OCI-LY7 (cell line): ENCODE data around the gene RRM2. TPM values are rescaled to one million over a fixed set of nuclear protein-coding genes. Genes with fewer than 3 reads are reported as not detected.

Experiments
- BruUV-seq: library from RNA; stranded (reverse); fragments of 400-500 nt; replicated peaks from 2 replicates; lab custom pipeline; 2021; lab: Mats Ljungman, UMichigan
- CTCF ChIA-PET: fragments of 300-600 bp; sonication (Branson Sonifier 250); formaldehyde crosslinking; loops from one replicate; lab custom pipeline; 2022; ENCODE audit warnings: antibody characterized with exemption; ENCODE audit not compliant: unreplicated experiment; lab: Charles Lee
- POLR2A ChIA-PET: fragments of 300-600 bp; sonication (Branson Sonifier 250); formaldehyde crosslinking; loops from one replicate; lab custom pipeline; 2022; ENCODE audit warnings: antibody characterized with exemption; lab: Charles Lee
- DNase-seq: peaks from one replicate; pipeline ENCODE4 v3.0.0-alpha.2; 2015; ENCODE audit warnings: low spot score
- H2AFZ ChIP-seq: fragments of 200-600 bp; sonication (generic), shearing (Covaris generic); 2 replicates; pipeline ENCODE4 v1.6.1; 2014; ENCODE audit warnings: mild to moderate bottlenecking, antibody characterized with exemption, low read length, moderate library complexity
- H3K27ac ChIP-seq: fragments of 200-600 bp; sonication (generic); 2 replicates; pipeline ENCODE4 v1.5.1; 2014; ENCODE audit warnings: mixed run types, low read depth, mild to moderate bottlenecking, moderate library complexity, low read length, inconsistent platforms; ENCODE audit not compliant: poor library complexity, severe bottlenecking
- H3K36me3 ChIP-seq: fragments of 200-600 bp; sonication (generic); 2 replicates; pipeline ENCODE4 v1.6.1; 2014; ENCODE audit warnings: mild to moderate bottlenecking, antibody characterized with exemption, low read length, moderate library complexity, mixed read lengths; ENCODE audit not compliant: insufficient read depth
- H3K4me1 ChIP-seq: fragments of 200-600 bp; sonication (generic); 2 replicates; pipeline ENCODE4 v1.5.1; 2014; ENCODE audit warnings: mild to moderate bottlenecking, low read length; ENCODE audit not compliant: insufficient read depth, poor library complexity, severe bottlenecking
- H3K4me2 ChIP-seq: fragments of 200-600 bp; sonication (generic); 2 replicates; pipeline ENCODE4 v1.6.1; 2014; ENCODE audit warnings: mild to moderate bottlenecking, low read length
- H3K4me3 ChIP-seq: fragments of 200-600 bp; sonication (generic); 2 replicates; pipeline ENCODE4 v1.5.1; 2014; ENCODE audit warnings: mild to moderate bottlenecking, low read depth, low read length; ENCODE audit not compliant: poor library complexity, severe bottlenecking
- H3K79me2 ChIP-seq: fragments of 200-600 bp; sonication (generic); 2 replicates; pipeline ENCODE4 v1.6.1; 2016; ENCODE audit warnings: low read depth, mild to moderate bottlenecking, low read length, moderate library complexity, mixed read lengths; ENCODE audit not compliant: insufficient read depth
- H3K9me2 ChIP-seq: fragments of 200-600 bp; sonication (generic); 2 replicates; pipeline ENCODE4 v1.6.1; 2016; ENCODE audit warnings: mild to moderate bottlenecking, low read length, mixed read lengths; ENCODE audit not compliant: insufficient read depth
- H3K9me3 ChIP-seq: fragments of 200-600 bp; sonication (generic); 2 replicates; pipeline ENCODE4 v1.6.1; 2014; ENCODE audit warnings: mild to moderate bottlenecking, mixed run types, low read length, mixed read lengths
- H4K20me1 ChIP-seq: fragments of 200-600 bp; sonication (generic); 2 replicates; pipeline ENCODE4 v1.6.1; 2014; ENCODE audit warnings: mild to moderate bottlenecking, antibody characterized with exemption, low read length, moderate library complexity, mixed read lengths; ENCODE audit not compliant: insufficient read depth
- CTCF ChIP-seq: fragments of 200-600 bp; sonication (generic); conservative IDR thresholded peaks from 2 replicates; pipeline ENCODE4 v1.5.1; 2014; ENCODE audit warnings: mild to moderate bottlenecking, antibody characterized with exemption, low read length, moderate library complexity, mixed read lengths
- EZH2phosphoT487 ChIP-seq: fragments of 200-600 bp; sonication (generic); IDR thresholded peaks from 2 replicates; pipeline ENCODE4 v1.6.1; 2018; ENCODE audit warnings: low read depth, borderline replicate concordance, mild to moderate bottlenecking, mixed run types, antibody characterized with exemption, low read length, moderate library complexity, mixed read lengths
- intact Hi-C: fragments of 100-400 bp; cut with micrococcal nuclease; formaldehyde crosslinking; loops from one replicate; pipeline ENCODE4 v1.10.0; 2022; ENCODE audit not compliant: unreplicated experiment
- total RNA-seq, 2 experiments: library from RNA; depleted of rRNA in 1 of 2; stranded (reverse); fragments of >200 nt in 1 of 2; shearing (Covaris generic) in 1 of 2; gene quantifications; 2 replicates each; pipeline ENCODE4 v1.2.3, GENCODE V29; 2014 to 2022

The RRM2 gene
- total RNA-seq, 2 experiments from 2014 or later: 222 to 324 TPM

- H3K9me2 ChIP-seq: no peaks in the 10 kb centered on the region
- H3K36me3 ChIP-seq: peaks cover 6% of the 10 kb centered on the region
- H2AFZ ChIP-seq: no peak overlapping the region
- no peaks in the 10 kb centered on the region for H3K4me1 ChIP-seq
- no peaks in the 10 kb centered on the region for H4K20me1 ChIP-seq
- H3K4me3 ChIP-seq: no peak overlapping the region
- DNase-seq: no peak
- ChIA-PET CTCF (interaction anchor here (0.6 kb wide), 1 partner anchor 372 kb away, joined by 4 read pairs; no protein-coding TSS in a partner anchor), POLR2A (interaction anchor here (0.7 kb wide), 1 partner anchor 323 kb away, joined by 4 read pairs; no protein-coding TSS in a partner anchor)
- no peak overlapping the region for H3K4me2 ChIP-seq
- H3K27ac ChIP-seq: no peak overlapping the region
- H3K9me3 ChIP-seq: no peaks in the 10 kb centered on the region
- H3K79me2 ChIP-seq: no peaks in the 10 kb centered on the region
- intact Hi-C loops: no loop called here
- TSS peak; percentile 35 for BruUV-seq
- TF ChIP-seq EZH2phosphoT487: no peak
- no peak for TF ChIP-seq CTCF
Observed at GRCh38 chr2:10109311-10109710, 13.2 kb upstream of the RRM2 start.

GRCh38 chr2:10119027-10119325 lies 3.6 kb upstream of the RRM2 start:
- Histone ChIP-seq H3K4me2 (peak overlapping the region; percentile 69), H3K9me3 (no peaks in the 10 kb centered on the region), H3K27ac (peak overlapping the region; percentile 91), H3K9me2 (no peaks in the 10 kb centered on the region), H2AFZ (no peak overlapping the region), H3K36me3 (peaks cover 30% of the 10 kb centered on the region), H3K4me3 (no peak overlapping the region), H4K20me1 (peaks cover 9% of the 10 kb centered on the region; the same call in 1 of the 2 replicates), H3K79me2 (peaks cover 46% of the 10 kb centered on the region), H3K4me1 (peaks cover 29% of the 10 kb centered on the region)
- no peak for DNase-seq
- TF ChIP-seq EZH2phosphoT487: no peak
- TF ChIP-seq CTCF: no peak
- intact Hi-C loops: no loop called here
- CTCF ChIA-PET: no interaction called here
- POLR2A ChIA-PET: interaction anchor here (1.0 to 1.9 kb wide), 7 partner anchors 10 to 148 kb away, joined by 4 to 9 read pairs (median 6); no protein-coding TSS in a partner anchor
- BruUV-seq: no TSS peak

GRCh38 chr2:10119601-10120157 lies 2.9 kb upstream of the RRM2 start:
- no peaks in the 10 kb centered on the region for H3K9me2 ChIP-seq
- ChIA-PET CTCF (no interaction called here), POLR2A (interaction anchor here (0.9 to 1.9 kb wide), 8 partner anchors 9 to 327 kb away, joined by 3 to 9 read pairs (median 5); no protein-coding TSS in a partner anchor)
- no TSS peak for BruUV-seq
- H3K9me3 ChIP-seq: no peaks in the 10 kb centered on the region
- peak overlapping the region; percentile 81 for H3K4me3 ChIP-seq
- peaks cover 11% of the 10 kb centered on the region for H4K20me1 ChIP-seq
- peak overlapping the region; percentile 91 for H3K27ac ChIP-seq
- peaks cover 53% of the 10 kb centered on the region for H3K79me2 ChIP-seq
- H3K4me2 ChIP-seq: peak overlapping the region; percentile 69
- H3K4me1 ChIP-seq: peaks cover 30% of the 10 kb centered on the region
- peak overlapping the region; percentile 29; the same call in 1 of the 2 replicates for H2AFZ ChIP-seq
- peaks cover 36% of the 10 kb centered on the region for H3K36me3 ChIP-seq
- intact Hi-C loops: loop anchor here (1.0 to 2.0 kb wide), 4 partner anchors 37 to 329 kb away; partner anchors contain the start of gene ODC1
- DNase-seq: no peak
- TF ChIP-seq CTCF: no peak
- no peak for TF ChIP-seq EZH2phosphoT487
